T47D (cell line): ENCODE results near the gene CACNA1H.
"Not testable (repeated sequence)": the region's sequence is repeated elsewhere in the genome, so short reads cannot be mapped to it uniquely, and the experiment has no call there.

Experiments
- DNase-seq, 2 experiments: peaks; one replicate each; pipeline versions ENCODE4 v3.0.0 to v3.0.0-alpha.2; 2011 to 2012; ENCODE audit warnings: low read depth in 1 of 2, low spot score in 1 of 2
- JUND ChIP-seq: IDR thresholded peaks from 2 replicates; pipeline ENCODE4 v1.6.1; 2012; ENCODE audit warnings: low read depth
- in situ Hi-C: cut with HindIII; loops from 2 replicates; pipeline ENCODE4 v1.10.0; 2016; ENCODE audit warnings: low sequenced_read_pairs, low pct_unique_long_range_greater_than_20kb

Gene CACNA1H

DNA sequence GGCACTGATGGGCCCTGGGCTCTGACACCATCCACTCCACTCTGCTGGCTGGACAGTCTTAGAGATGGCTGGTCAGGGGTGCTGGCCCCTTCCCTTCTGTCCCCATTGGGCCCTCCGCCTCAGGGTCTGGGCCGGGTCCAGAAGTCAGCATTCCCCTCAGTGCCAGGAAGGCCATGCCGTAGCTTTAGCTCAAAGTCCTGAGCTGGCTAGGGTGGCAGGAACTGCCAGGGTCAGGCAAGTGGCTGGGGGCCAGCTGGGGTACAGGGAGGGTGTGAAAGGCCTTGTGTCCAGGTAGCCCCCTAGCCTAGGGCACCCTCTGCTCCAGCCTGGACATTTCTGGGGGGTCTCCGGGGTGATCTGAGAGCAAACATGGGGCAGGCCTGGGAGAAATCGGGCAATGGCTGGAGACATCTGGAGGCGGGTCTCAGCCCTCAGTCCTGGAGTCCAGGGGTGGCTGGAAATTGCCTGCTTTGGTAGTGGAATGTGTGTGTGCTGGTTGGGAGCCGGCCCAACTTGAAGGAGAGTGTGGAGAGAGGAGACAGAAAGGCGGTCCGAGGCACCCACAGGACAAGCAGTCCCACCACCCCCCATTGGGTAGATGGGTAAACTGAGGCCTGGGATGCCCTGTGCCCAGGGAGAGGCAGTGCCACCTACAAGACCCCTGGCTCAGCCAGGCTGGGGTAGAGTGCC lies 39.6 kb downstream of the CACNA1H start:
- in situ Hi-C loops: no loop called here
- TF ChIP-seq JUND: no peak
- DNase-seq: peak in 1 of 2 experiments; percentile 73

DNA sequence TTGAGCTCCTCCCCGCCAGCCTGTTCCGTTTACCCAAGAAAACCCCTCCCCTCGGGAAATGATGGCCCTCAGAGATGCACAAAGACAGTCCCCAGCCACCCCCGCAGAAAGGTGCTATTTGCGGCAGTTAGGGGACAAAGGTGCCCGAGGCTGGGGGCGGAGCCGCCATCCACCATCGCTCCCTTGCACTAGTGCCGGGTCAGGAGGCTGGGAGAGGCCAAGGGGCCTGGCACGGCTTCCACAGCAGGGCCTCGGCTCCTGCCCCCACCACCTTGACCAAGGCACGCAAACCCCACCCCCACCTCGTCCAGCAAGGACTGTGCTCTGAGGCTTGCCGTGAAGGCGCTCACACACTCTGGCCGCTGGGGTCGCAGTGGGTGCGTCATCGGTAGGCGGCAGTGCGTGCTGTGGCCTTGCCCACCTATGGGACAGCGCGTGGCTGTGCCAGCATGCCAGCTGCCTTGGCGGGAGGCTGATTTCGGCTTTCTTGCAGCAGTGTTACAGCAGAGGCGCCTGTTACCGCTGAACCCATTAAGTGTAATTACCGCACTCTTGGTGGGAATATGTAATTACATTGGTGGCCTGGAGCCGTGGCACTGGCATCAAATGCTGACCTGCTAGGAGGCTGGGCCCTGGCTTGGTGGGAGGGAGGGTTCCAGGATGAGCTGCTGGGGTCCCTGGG lies 40.4 kb downstream of the CACNA1H start:
- no peak for TF ChIP-seq JUND
- DNase-seq: peak in 1 of 2 experiments; percentile 89
- in situ Hi-C loops: no loop called here

DNA sequence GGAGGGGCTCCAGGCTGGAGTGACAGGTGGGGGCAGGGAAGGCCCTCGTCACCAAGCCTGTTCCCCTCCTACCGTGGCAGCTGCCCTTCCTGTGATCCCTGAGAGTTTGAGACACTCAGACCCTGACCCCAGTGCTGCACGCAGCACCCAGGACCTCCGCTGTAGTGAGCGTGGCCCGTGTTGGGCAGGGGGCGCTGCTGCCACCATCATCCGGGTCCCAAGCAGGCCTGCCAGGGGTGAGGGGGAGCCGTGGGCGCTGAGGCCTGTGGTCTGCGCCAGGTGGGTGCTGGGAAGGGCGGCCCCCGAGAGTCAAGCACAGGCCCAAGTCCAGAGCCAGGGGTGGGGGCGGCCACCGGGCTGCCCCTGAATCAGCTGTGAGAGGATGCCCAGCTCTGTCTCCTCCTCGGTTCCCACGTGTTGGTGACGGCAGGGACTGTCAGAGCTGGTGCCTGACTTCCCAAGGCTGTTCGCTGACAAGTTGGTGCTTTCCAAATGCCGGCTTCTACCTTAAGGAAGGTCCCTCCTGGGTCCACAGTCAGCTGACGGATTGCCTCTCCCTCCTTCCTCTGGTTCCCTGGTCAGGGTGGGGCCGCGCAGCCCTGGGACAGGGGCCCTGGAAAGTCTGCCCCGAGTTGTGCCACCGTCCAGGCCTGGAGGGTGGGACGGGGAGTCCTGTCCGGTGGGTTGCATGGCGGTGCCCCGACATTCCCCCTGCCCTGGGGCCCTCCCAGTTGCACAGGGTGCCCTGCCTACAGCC lies 41.1 kb downstream of the CACNA1H start:
- TF ChIP-seq JUND: no peak
- no peak for DNase-seq
- in situ Hi-C loops: no loop called here

GRCh38 chr16:1194665-1195392 lies 41.9 kb downstream of the CACNA1H start:
- TF ChIP-seq JUND: no peak
- no peak for DNase-seq
- in situ Hi-C loops: no loop called here

DNA sequence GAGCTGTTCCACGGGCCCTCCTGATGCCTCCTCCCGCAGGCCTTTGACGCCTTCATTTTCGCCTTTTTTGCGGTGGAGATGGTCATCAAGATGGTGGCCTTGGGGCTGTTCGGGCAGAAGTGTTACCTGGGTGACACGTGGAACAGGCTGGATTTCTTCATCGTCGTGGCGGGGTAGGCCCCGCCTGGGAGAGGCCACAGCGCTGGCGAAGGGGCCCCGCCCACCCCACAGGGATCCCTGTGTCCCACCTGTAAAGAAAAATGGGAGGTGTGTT lies 42.4 kb downstream of the CACNA1H start:
- no peak for TF ChIP-seq JUND
- in situ Hi-C loops: no loop called here
- peak in 1 of 2 experiments; percentile 51 for DNase-seq

GRCh38 chr16:1196494-1196893 lies 43.6 kb downstream of the CACNA1H start:
- no peak for TF ChIP-seq JUND
- in situ Hi-C loops: no loop called here
- no peak for DNase-seq

DNA sequence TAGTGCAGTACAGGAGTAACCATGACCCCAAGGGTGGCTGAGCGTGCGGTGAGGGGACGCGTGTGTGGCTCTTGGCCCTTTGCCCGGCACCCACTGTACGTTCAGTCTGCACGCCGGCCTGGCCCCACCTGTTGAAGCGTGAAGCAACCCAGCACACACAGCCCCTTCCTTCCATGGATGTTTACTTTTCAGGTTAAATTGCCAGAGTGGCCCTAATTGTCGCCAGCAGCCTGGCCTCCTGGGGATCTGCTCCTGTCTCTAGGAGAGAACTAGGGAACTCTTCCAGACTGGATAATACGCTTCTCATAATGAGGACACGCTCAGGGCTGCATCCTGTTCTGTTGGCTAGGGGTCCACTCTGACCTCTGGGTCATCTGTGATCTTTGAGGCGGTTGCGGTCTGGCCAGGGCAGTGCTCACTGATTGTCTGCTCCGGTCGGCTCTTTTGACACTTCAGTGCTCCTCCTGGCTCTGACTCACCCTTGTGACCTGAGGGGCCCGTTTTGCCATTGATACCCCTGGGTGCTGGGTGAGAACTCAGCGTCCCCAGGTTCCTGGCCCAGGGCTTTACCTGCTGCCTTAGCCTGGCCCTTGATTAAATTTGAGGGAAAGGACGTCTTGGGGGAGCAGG lies 44.4 kb downstream of the CACNA1H start:
- in situ Hi-C loops: no loop called here
- TF ChIP-seq JUND: no peak
- no peak for DNase-seq

DNA sequence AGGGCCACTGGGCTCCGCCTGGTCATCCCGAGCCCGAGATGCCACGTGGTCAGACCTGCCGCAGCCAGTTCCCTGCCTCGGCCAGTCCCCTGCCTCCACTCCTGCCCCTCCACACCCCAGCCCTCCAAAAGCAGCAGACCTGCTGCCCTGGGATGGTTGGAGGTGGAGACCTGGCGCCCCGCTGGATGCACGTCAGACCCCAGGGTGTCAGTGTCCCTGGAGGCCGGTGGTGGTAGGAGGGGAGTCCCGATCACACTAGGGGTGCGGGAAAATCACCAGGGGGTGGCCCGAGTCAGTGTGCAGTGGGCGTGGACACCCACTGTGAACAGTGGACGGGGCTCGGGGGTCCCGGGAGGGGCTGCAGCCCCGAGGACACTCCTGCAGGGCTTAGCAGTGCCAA lies 45.3 kb downstream of the CACNA1H start:
- in situ Hi-C loops: no loop called here
- no peak for TF ChIP-seq JUND
- no peak for DNase-seq

DNA sequence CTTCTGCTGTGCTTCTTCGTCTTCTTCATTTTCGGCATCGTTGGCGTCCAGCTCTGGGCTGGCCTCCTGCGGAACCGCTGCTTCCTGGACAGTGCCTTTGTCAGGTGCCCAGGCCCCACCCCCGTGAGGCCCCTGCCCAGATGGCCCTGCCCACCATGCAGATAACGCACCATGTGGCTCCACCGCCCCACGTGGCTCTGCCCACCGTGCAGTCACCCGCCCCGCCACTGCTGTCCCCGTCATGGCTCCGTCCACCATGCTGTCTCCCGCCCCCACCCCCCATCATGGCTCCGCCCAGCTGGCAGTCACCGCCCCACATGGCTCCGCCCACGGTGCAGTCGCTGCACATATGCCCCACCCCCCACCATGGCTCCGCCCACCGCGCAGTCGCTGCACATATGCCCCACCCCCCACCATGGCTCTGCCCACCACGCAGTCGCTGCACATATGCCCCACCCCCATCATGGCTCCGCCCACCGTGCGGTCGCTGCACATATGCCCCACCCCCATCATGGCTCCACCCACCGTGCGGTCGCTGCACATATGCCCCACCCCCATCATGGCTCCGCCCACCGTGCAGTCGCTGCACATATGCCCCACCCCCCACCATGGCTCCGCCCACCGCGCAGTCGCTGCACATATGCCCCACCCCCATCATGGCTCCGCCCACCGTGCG lies 45.9 kb downstream of the CACNA1H start:
- in situ Hi-C loops: not testable (repeated sequence)
- peak in 1 of 2 experiments; percentile 74 for DNase-seq

DNA sequence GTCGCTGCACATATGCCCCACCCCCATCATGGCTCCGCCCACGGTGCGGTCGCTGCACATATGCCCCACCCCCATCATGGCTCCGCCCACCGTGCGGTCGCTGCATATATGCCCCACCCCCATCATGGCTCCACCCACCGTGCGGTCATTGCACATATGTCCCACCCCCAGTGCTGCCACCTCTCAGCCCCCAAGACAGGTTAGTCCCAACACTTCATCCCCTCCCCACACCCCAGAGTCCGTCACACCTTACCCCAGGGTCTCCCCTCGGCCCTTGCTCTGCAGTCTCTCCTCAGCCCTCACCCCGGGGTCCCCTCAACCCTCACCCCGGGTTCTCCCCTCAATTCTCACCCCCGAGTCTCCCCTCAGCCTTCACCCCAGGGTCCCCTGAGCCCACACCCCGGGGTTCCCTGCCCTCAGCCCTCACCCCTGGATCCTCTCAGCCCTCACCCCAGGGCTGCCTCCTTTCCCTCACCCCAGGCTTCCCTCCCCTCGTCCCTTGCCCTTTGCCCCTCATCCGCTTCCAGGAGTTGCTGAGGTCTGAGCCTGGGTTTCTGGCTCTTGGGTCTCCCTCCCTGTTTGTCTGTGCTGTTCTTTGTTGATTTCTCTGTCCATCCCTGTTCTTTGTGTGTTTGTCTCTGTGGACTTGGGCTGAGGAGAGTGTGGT lies 46.6 kb downstream of the CACNA1H start:
- peak in 1 of 2 experiments; percentile 49 for DNase-seq
- no peak for TF ChIP-seq JUND
- in situ Hi-C loops: no loop called here

- in situ Hi-C loops: no loop called here
- no peak for DNase-seq
- TF ChIP-seq JUND: no peak
Measured at GRCh38 chr16:1200014-1200627, 47.2 kb downstream of the CACNA1H start.
